Bronchus fibroblast of lung (primary cell): ENCODE measurements around the gene POLR2A. TPM values are rescaled to one million over a fixed set of nuclear protein-coding genes. Genes with fewer than 3 reads are reported as not detected.

Source experiments
- total RNA-seq: library from RNA; depleted of rRNA; stranded (reverse); fragments of >200 nt; gene quantifications from 2 replicates; pipeline ENCODE4 v1.2.3, GENCODE V29; 2015

POLR2A gene
- total RNA-seq: 21.5 and 22.1 TPM in 2 replicates

GRCh38 chr17:7484067-7484918 is at the start of gene POLR2A:
Gene POLR2A (plus strand): TSS chr17:7484366.

GRCh38 chr17:7439462-7440112 is 44.6 kb upstream of the POLR2A start, which contains the start of gene FGF11:
Gene FGF11 (plus strand): TSS chr17:7439512. CDS start chr17:7439621, 109 bp downstream.

GRCh38 chr17:7444682-7445618 is 39.2 kb upstream of the POLR2A start, which contains the start of gene CHRNB1:
Gene CHRNB1 (plus strand): TSS chr17:7445061. CDS start chr17:7445128, 67 bp downstream.

GRCh38 chr17:7479213-7480088 is 4.7 kb upstream of the POLR2A start, which contains the start of gene ZBTB4:
Gene ZBTB4 (minus strand): TSS chr17:7479631. CDS start chr17:7466801, 12,830 bp downstream.

GRCh38 chr17:7481275-7481674 is 2.9 kb upstream of the POLR2A start, which contains the start of gene SLC35G6:
Gene SLC35G6 (plus strand): TSS chr17:7481446. CDS start chr17:7481517, 71 bp downstream.

GRCh38 chr17:7548585-7549400 is 64.6 kb downstream of the POLR2A start, which contains the start of gene TNFSF12:
Gene TNFSF12 (plus strand): TSS chr17:7549058. CDS start chr17:7549154, 96 bp downstream.

Other genes with a start within 250 kb of the POLR2A start
- 57.5 and 65.3 TPM in 2 replicates for gene DVL2, start 249.8 kb upstream of the POLR2A start, total RNA-seq
- 41.5 and 42.4 TPM in 2 replicates for gene PHF23, start 244.9 kb upstream of the POLR2A start, total RNA-seq
- 213 and 286 TPM in 2 replicates for gene GABARAP, start 241.9 kb upstream of the POLR2A start, total RNA-seq
- 58.0 and 67.5 TPM in 2 replicates for gene CTDNEP1, start 232.6 kb upstream of the POLR2A start, total RNA-seq
- gene ELP5, start 232.2 kb upstream of the POLR2A start, total RNA-seq: 37.8 and 40.9 TPM in 2 replicates
- 11.3 and 13.1 TPM in 2 replicates for gene CLDN7, start 221.9 kb upstream of the POLR2A start, total RNA-seq
- gene SLC2A4, start 202.6 kb upstream of the POLR2A start, total RNA-seq: 0.15 and 1.0 TPM in 2 replicates
- gene YBX2, start 189.7 kb upstream of the POLR2A start, total RNA-seq: 0.34 TPM in 1 of 2 replicates, not detected in the other
- gene EIF5A, start 176.7 kb upstream of the POLR2A start, total RNA-seq: 783 and 934 TPM in 2 replicates
- 70.6 and 96.3 TPM in 2 replicates for gene GPS2, start 169.0 kb upstream of the POLR2A start, total RNA-seq
- 9.9 and 12.2 TPM in 2 replicates for gene NEURL4, start 155.0 kb upstream of the POLR2A start, total RNA-seq
- gene ACAP1, start 147.8 kb upstream of the POLR2A start, total RNA-seq: 0.50 and 1.2 TPM in 2 replicates
- 7.6 and 7.9 TPM in 2 replicates for gene KCTD11, start 132.2 kb upstream of the POLR2A start, total RNA-seq
- 0.15 TPM in 1 of 2 replicates, not detected in the other for gene TMEM95, start 129.2 kb upstream of the POLR2A start, total RNA-seq
- under 0.01 TPM in 1 of 2 replicates, not detected in the other for gene TNK1, start 103.3 kb upstream of the POLR2A start, total RNA-seq
- gene PLSCR3, start 89.8 kb upstream of the POLR2A start, total RNA-seq: 43.9 and 45.8 TPM in 2 replicates
- 213 and 214 TPM in 2 replicates for gene TMEM256, start 80.3 kb upstream of the POLR2A start, total RNA-seq
- gene NLGN2, start 76.5 kb upstream of the POLR2A start, total RNA-seq: 9.1 and 10.3 TPM in 2 replicates
- gene SPEM1, start 64.0 kb upstream of the POLR2A start, total RNA-seq: not detected in 2 replicates
- gene SPEM2, start 58.8 kb upstream of the POLR2A start, total RNA-seq: not detected in 2 replicates
- gene SPEM3, start 55.5 kb upstream of the POLR2A start, total RNA-seq: not detected in 2 replicates
- 2.2 and 3.5 TPM in 2 replicates for gene TMEM102, start 48.9 kb upstream of the POLR2A start, total RNA-seq
- 0.30 TPM in 1 of 2 replicates, not detected in the other for gene FGF11, start 44.9 kb upstream of the POLR2A start, total RNA-seq
- gene CHRNB1, start 39.3 kb upstream of the POLR2A start, total RNA-seq: 2.0 and 3.6 TPM in 2 replicates
- 15.3 and 16.6 TPM in 2 replicates for gene ZBTB4, start 4.7 kb upstream of the POLR2A start, total RNA-seq
- gene SLC35G6, start 2.9 kb upstream of the POLR2A start, total RNA-seq: not detected in 2 replicates
- 21.4 and 23.6 TPM in 2 replicates for gene TNFSF12, start 64.7 kb downstream of the POLR2A start, total RNA-seq
- gene TNFSF13, start 74.4 kb downstream of the POLR2A start, total RNA-seq: 1.2 TPM in 2 replicates
- gene SENP3, start 77.6 kb downstream of the POLR2A start, total RNA-seq: 70.2 and 87.8 TPM in 2 replicates
- gene CD68, start 95.3 kb downstream of the POLR2A start, total RNA-seq: 27.7 and 27.8 TPM in 2 replicates
- gene MPDU1, start 99.5 kb downstream of the POLR2A start, total RNA-seq: 243 and 251 TPM in 2 replicates
- gene SOX15, start 105.7 kb downstream of the POLR2A start, total RNA-seq: 2.4 and 2.7 TPM in 2 replicates
- 30.6 and 36.0 TPM in 2 replicates for gene FXR2, start 130.5 kb downstream of the POLR2A start, total RNA-seq
- gene SAT2, start 143.5 kb downstream of the POLR2A start, total RNA-seq: 34.1 and 35.5 TPM in 2 replicates
- gene SHBG, start 145.8 kb downstream of the POLR2A start, total RNA-seq: 0.15 and 0.84 TPM in 2 replicates
- not detected in 2 replicates for gene ATP1B2, start 166.6 kb downstream of the POLR2A start, total RNA-seq
- gene TP53, start 203.1 kb downstream of the POLR2A start, total RNA-seq: 57.2 and 61.9 TPM in 2 replicates
- gene WRAP53, start 204.1 kb downstream of the POLR2A start, total RNA-seq: 21.7 and 22.7 TPM in 2 replicates
- 0.67 and 0.89 TPM in 2 replicates for gene EFNB3, start 220.8 kb downstream of the POLR2A start, total RNA-seq
- gene DNAH2, start 233.4 kb downstream of the POLR2A start, total RNA-seq: under 0.01 and 0.17 TPM in 2 replicates